WI38 (cell line): Measurements from ENCODE around the gene RAMP2.
"Not testable (repeated sequence)": the region's sequence is repeated elsewhere in the genome, so short reads cannot be mapped to it uniquely, and the experiment has no call there.

Experiments
- H3K4me3 ChIP-seq: 2 replicates; pipeline ENCODE4 v1.5.1; 2011; ENCODE audit warnings: low read depth, mild to moderate bottlenecking, control low read depth, low read length
- CTCF ChIP-seq: IDR thresholded peaks from 2 replicates; pipeline ENCODE4 v1.5.1; 2012; ENCODE audit warnings: low read depth, mild to moderate bottlenecking, control low read depth, low read length

RAMP2 gene

GRCh38 chr17:42760652-42761581 is at the start of gene RAMP2:
Gene RAMP2, plus strand, starts transcription at chr17:42761227. Its CDS starts 35 bp downstream, at chr17:42761262.
- no peak for TF ChIP-seq CTCF
- H3K4me3 ChIP-seq = peak within 1 kb of the TSS; percentile 48

- no peak overlapping the region for H3K4me3 ChIP-seq
- peak; percentile 35; the same call in 1 of the 2 replicates for TF ChIP-seq CTCF
Observed at GRCh38 chr17:42720996-42721583, 39.9 kb upstream of the RAMP2 start.

DNA sequence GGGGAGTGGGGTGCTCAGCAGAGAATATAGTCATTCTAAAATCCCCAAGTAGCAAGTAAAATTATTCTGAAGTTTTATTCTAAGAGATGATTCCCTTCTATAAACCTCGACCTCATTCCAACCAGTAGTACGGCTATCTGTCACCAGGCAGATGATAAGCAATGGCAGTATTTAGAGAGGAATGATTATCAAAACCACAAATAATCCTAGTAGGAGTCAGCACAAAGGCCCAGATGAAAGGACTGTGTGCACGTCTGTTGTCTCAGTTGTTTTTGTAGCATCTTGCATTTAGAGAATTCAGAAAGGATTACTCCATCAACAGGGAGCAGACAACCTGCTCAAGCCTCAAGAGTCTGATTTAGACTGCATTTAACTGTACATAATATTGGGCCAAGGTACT is 37.4 kb upstream of the RAMP2 start:
- no peak for TF ChIP-seq CTCF
- no peak overlapping the region for H3K4me3 ChIP-seq

DNA sequence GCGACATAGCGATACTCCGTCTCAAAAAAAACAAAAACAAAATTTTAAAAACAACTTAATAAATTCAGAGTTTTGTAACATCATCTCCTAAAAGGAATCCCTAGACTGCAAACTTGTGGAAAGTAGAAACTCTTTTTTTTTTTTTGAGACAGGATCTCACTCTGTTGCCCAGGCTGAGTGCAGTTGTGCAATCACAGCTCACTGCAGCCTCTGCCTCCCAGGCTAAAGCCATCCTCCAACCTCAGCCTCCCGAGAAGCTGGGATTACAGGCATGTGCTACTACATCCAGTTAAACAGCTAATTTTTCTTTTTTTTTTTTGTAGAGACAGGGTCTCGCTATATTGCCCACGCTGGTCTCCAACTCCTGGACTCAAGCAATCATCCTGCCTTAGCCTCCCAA is 35.9 kb upstream of the RAMP2 start:
- TF ChIP-seq CTCF = no peak
- no peak overlapping the region for H3K4me3 ChIP-seq

- TF ChIP-seq CTCF = no peak
Observed at GRCh38 chr17:42740699-42741098, 20.3 kb upstream of the RAMP2 start.

GRCh38 chr17:42742916-42743315 is 18.1 kb upstream of the RAMP2 start:
- H3K4me3 ChIP-seq = not testable (repeated sequence)

More at GRCh38 chr17:42740699-42741098, 20.3 kb upstream of the RAMP2 start:
- H3K4me3 ChIP-seq = no peak overlapping the region

DNA sequence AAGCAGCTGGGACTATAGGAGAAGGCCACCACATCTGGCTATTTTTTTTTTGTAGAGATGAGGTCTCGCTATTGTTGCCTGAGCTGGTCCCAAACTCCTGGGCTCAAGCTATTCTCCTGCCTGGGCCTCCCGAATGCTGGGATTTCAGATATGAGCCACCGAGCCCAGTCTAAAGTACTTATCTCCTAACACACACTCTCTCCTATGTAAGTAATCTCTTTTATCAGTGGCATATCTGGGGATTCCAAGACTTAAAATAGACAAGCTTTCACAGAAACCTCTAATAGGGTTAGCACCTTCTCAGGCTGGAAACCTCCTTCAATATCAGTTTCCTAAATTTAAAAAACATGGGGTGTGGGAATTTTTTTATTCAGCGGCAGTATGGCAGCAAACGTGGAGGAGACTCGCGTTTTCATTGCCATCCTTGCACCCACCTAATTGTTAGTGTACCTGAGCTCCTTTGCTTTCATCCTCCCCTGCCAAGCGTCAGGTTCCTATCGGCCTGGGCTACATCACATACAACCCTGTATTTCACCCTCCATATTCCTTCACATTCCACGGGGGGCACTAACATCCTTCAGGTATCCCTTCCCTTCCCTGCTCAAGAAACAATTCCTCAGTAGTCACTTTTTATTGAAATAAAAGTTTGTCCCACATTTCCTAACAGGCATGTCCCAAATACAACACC is 17.3 kb upstream of the RAMP2 start:
- H3K4me3 ChIP-seq = peak overlapping the region; percentile 80
- TF ChIP-seq CTCF = no peak
